GM12878 (cell line): ENCODE results near the gene TBCE. TPM values are rescaled to one million over a fixed set of nuclear protein-coding genes. Genes with fewer than 3 reads are reported as not detected.

ENCODE experiments used
- ATAC-seq: fragments of 200-7000 bp; cut with Tn5 transposase; 3 replicates; pipeline ENCODE4 v1.9.1; 2020; ENCODE audit warnings: mild to moderate bottlenecking, moderate library complexity
- BruUV-seq: library from RNA; stranded (reverse); fragments of 400-500 nt; replicated peaks from 2 replicates; lab custom pipeline; 2021; lab: Mats Ljungman, UMichigan
- CTCF ChIA-PET: fragments of 300-600 bp; sonication (Branson Sonifier 250); formaldehyde crosslinking; extraction: SDS; loops from one replicate; lab custom pipeline; 2021; ENCODE audit warnings: inconsistent platforms; lab: Yijun Ruan, JAX
- POLR2A ChIA-PET: fragments of 350-600 bp; formaldehyde crosslinking; extraction: SDS; loops from one replicate; lab custom pipeline; 2021; ENCODE audit warnings: inconsistent platforms; lab: Charles Lee
- RAD21 ChIA-PET: fragments of 300-600 bp; sonication (Branson Sonifier 250); formaldehyde crosslinking; loops from one replicate; lab custom pipeline; 2023; ENCODE audit warnings: antibody characterized with exemption; ENCODE audit not compliant: unreplicated experiment; lab: Charles Lee
- SMC1A ChIA-PET: fragments of 300-600 bp; sonication (Branson Sonifier 250); formaldehyde crosslinking; loops from one replicate; lab custom pipeline; 2023; ENCODE audit not compliant: unreplicated experiment, uncharacterized antibody; lab: Charles Lee
- DNase-seq: peaks from one replicate; pipeline ENCODE4 v3.0.0-alpha.2; 2011; ENCODE audit warnings: low read depth, low spot score
- FAIRE-seq: peaks from 3 replicates; lab custom pipeline; 2011; peaks lifted over from hg19 to GRCh38; lab: Jason Lieb, UNC
- H2AFZ ChIP-seq: 2 replicates; pipeline ENCODE4 v1.6.0; 2011; ENCODE audit warnings: low read depth, low read length, control low read depth; ENCODE audit not compliant: control insufficient read depth
- H3K27ac ChIP-seq: 2 replicates; pipeline ENCODE4 v1.5.1; 2011; ENCODE audit warnings: control low read depth; ENCODE audit not compliant: control insufficient read depth, insufficient read depth
- H3K27me3 ChIP-seq, 2 experiments: replicated peaks in 1 of 2; 2 replicates each; pipeline versions ENCODE4 v1.6.0 to v1.6.1; 2011; ENCODE audit warnings: low read length in 1 of 2; ENCODE audit not compliant: control insufficient read depth in 2 of 2, insufficient read depth in 2 of 2
- H3K36me3 ChIP-seq, 2 experiments: 2 replicates each; pipeline ENCODE4 v1.5.1; 2011; ENCODE audit warnings: low read length in 1 of 2; ENCODE audit not compliant: control insufficient read depth in 2 of 2, insufficient read depth in 2 of 2
- H3K4me1 ChIP-seq: 2 replicates; pipeline ENCODE4 v1.6.1; 2011; ENCODE audit warnings: mild to moderate bottlenecking, low read length, moderate library complexity, mixed read lengths; ENCODE audit not compliant: control insufficient read depth, insufficient read depth
- H3K4me2 ChIP-seq: 2 replicates; pipeline ENCODE4 v1.6.0; 2011; ENCODE audit warnings: control low read depth; ENCODE audit not compliant: control insufficient read depth, insufficient read depth
- H3K4me3 ChIP-seq: fragments of 200-600 bp; sonication (generic); 2 replicates; pipeline ENCODE4 v1.5.1; 2016
- H3K79me2 ChIP-seq: 2 replicates; pipeline ENCODE4 v1.6.0; 2011; ENCODE audit warnings: low read length; ENCODE audit not compliant: control insufficient read depth, insufficient read depth
- H3K9ac ChIP-seq: 2 replicates; pipeline ENCODE4 v1.8.0; 2011; ENCODE audit warnings: low read length, control low read depth, mixed read lengths; ENCODE audit not compliant: control insufficient read depth, insufficient read depth
- H3K9me3 ChIP-seq: replicated peaks from 3 replicates; pipeline ENCODE4 v1.5.1; 2011; ENCODE audit warnings: mild to moderate bottlenecking, low read length; ENCODE audit not compliant: control insufficient read depth, insufficient read depth
- H4K20me1 ChIP-seq: 2 replicates; pipeline ENCODE4 v1.6.0; 2011; ENCODE audit not compliant: control insufficient read depth, insufficient read depth
- ETV6 ChIP-seq, 2 experiments: fragments of 450-650 bp in 1 of 2; IDR thresholded peaks in 1 of 2; conservative IDR thresholded peaks in 1 of 2; 2 replicates each; pipeline ENCODE4 v1.6.1; 2014; ENCODE audit warnings: antibody characterized with exemption in 1 of 2, borderline replicate concordance in 1 of 2, low read depth in 1 of 2, mild to moderate bottlenecking in 1 of 2, moderate library complexity in 1 of 2
- EZH2 ChIP-seq: IDR thresholded peaks from 2 replicates; pipeline ENCODE4 v1.6.1; 2012; ENCODE audit warnings: low read depth, mild to moderate bottlenecking, control low read depth, inconsistent platforms, low read length, borderline replicate concordance; ENCODE audit not compliant: control insufficient read depth
- KLF5 ChIP-seq: fragments of 450-650 bp; IDR thresholded peaks from 2 replicates; pipeline ENCODE4 v1.6.1; 2014; ENCODE audit warnings: mild to moderate bottlenecking; ENCODE audit not compliant: partially characterized antibody
- MXI1 ChIP-seq: fragments of 150-350 bp; IDR thresholded peaks from 2 replicates; pipeline ENCODE4 v1.6.1; 2011; ENCODE audit warnings: low read depth, mild to moderate bottlenecking, inconsistent platforms, low read length, improper control_type of control experiment
- NFYA ChIP-seq: IDR thresholded peaks from 2 replicates; pipeline ENCODE4 v1.6.1; 2011; ENCODE audit warnings: low read depth, mild to moderate bottlenecking, low read length, improper control_type of control experiment, borderline replicate concordance
- POU2F2 ChIP-seq: IDR thresholded peaks from 3 replicates; pipeline ENCODE4 v1.6.1; 2011; ENCODE audit warnings: low read depth, mild to moderate bottlenecking, low read length, borderline replicate concordance
- RAD21 ChIP-seq: IDR thresholded peaks from 2 replicates; pipeline ENCODE4 v1.6.1; 2011; ENCODE audit warnings: mild to moderate bottlenecking, low read depth, low read length, moderate library complexity; ENCODE audit not compliant: insufficient read depth
- SIX5 ChIP-seq: IDR thresholded peaks from 2 replicates; pipeline ENCODE4 v1.6.1; 2011; ENCODE audit warnings: mild to moderate bottlenecking, low read depth, low read length, moderate library complexity; ENCODE audit not compliant: severe bottlenecking
- SREBF1 ChIP-seq: IDR thresholded peaks from 2 replicates; pipeline ENCODE4 v1.6.1; 2012; ENCODE audit warnings: mild to moderate bottlenecking, low read length
- SRF ChIP-seq, 2 experiments: IDR thresholded peaks; 2 replicates each; pipeline ENCODE4 v1.6.1; 2011; ENCODE audit warnings: low read depth in 2 of 2, low read length in 2 of 2, mild to moderate bottlenecking in 1 of 2, moderate library complexity in 1 of 2
- ZNF24 ChIP-seq: fragments of 450-650 bp; IDR thresholded peaks from 2 replicates; pipeline ENCODE4 v1.6.1; 2017; ENCODE audit warnings: antibody characterized with exemption, mild to moderate bottlenecking
- WGBS: methylation state at CpG from one replicate; pipeline ENCODE4 v1.1.6; 2016; ENCODE audit warnings: low lambda C conversion rate; ENCODE audit not compliant: insufficient replicate concordance, insufficient coverage; ENCODE audit errors: missing lambda C conversion rate; 5-methylcytosine and 5-hydroxymethylcytosine counted together
- in situ Hi-C: fragments of 300-500 bp; cut with MboI; formaldehyde crosslinking; loops from 9 replicates; pipeline ENCODE4 v1.14.3; 2018; ENCODE audit warnings: mixed read lengths
- intact Hi-C: fragments of 100-400 bp; cut with micrococcal nuclease; formaldehyde crosslinking; loops from one replicate; pipeline ENCODE4 v1.14.2; 2022; ENCODE audit not compliant: unreplicated experiment
- polyA plus RNA-seq, 11 experiments: library from polyadenylated mRNA; depleted of rRNA in 4 of 11; unstranded in 6 of 11; stranded (reverse) in 5 of 11; fragments of >200 nt; fragmentation: Nextera tagmentation in 4 of 11; fragmentation: Illumina TruSeq in 1 of 11; extraction: Ambion mirVana in 4 of 11; extraction: Trizol in 1 of 11; gene quantifications; 1 replicate in 1 of 11; 2 replicates in 10 of 11; pipeline versions ENCODE4 v1.2.1 to v1.2.3, GENCODE V29; 2011 to 2016; ENCODE audit warnings: inconsistent platforms in 2 of 11, missing spikeins in 2 of 11, low read depth in 1 of 11
- total RNA-seq, 4 experiments: library from RNA; depleted of rRNA in 3 of 4; stranded (reverse); fragments of >200 nt in 3 of 4; fragmentation: Illumina TruSeq in 1 of 4; extraction: Trizol in 1 of 4; gene quantifications; 2 replicates each; pipeline versions ENCODE4 v1.2.1 to v1.2.3, GENCODE V29; 2013 to 2021
- TF ChIP-seq, protein P1 (sequence below): IDR thresholded peaks from 2 replicates; pipeline ENCODE4 v1.6.1; 2011; ENCODE audit warnings: low read depth, low read length, improper control_type of control experiment, borderline replicate concordance
- TF ChIP-seq, protein P2 (sequence below): fragments of 450-650 bp; IDR thresholded peaks from 2 replicates; pipeline ENCODE4 v1.6.1; 2016; ENCODE audit warnings: mild to moderate bottlenecking
- TF ChIP-seq, protein P3 (sequence below): fragments of 450-650 bp; IDR thresholded peaks from 2 replicates; pipeline ENCODE4 v1.6.1; 2017; ENCODE audit warnings: mild to moderate bottlenecking, moderate library complexity

TBCE gene
- total and polyA plus RNA-seq, 10 of the 15 experiments (the other 5 are each of a cell fraction or from before 2014, with no cell fraction given): 22.7 to 48.7 (median 29.2) TPM

GRCh38 chr1:235430991-235431390 lies 63.8 kb downstream of the TBCE start:
- BruUV-seq: no TSS peak
- no peak for DNase-seq
- CTCF ChIA-PET: interaction anchor here (1.0 to 1.2 kb wide), 2 partner anchors 14 to 16 kb away, joined by 3 to 4 read pairs; no protein-coding TSS in a partner anchor
- SMC1A ChIA-PET: interaction anchor here (0.6 kb wide), 1 partner anchor 15 kb away, joined by 3 read pairs; no protein-coding TSS in a partner anchor
- Histone ChIP-seq H3K36me3 (peaks cover 0 to 5% of the 10 kb centered on the region in 2 experiments; a peak in 2 of 4 replicates), H3K27ac (no peak overlapping the region), H3K4me3 (no peak overlapping the region), H3K4me2 (no peak overlapping the region), H3K4me1 (no peaks in the 10 kb centered on the region), H3K9ac (no peak overlapping the region), H4K20me1 (no peaks in the 10 kb centered on the region), H3K79me2 (no peaks in the 10 kb centered on the region), H3K27me3 (no peaks in the 10 kb centered on the region), H3K9me3 (no peaks in the 10 kb centered on the region), H2AFZ (no peak overlapping the region)
- POLR2A ChIA-PET: no interaction called here
- no peak for ATAC-seq
- intact Hi-C loops (no loop called here), in situ Hi-C loops (no loop called here)
- TF ChIP-seq POU2F2: no peak
- no peak for TF ChIP-seq MXI1
- TF ChIP-seq, protein P1, sequence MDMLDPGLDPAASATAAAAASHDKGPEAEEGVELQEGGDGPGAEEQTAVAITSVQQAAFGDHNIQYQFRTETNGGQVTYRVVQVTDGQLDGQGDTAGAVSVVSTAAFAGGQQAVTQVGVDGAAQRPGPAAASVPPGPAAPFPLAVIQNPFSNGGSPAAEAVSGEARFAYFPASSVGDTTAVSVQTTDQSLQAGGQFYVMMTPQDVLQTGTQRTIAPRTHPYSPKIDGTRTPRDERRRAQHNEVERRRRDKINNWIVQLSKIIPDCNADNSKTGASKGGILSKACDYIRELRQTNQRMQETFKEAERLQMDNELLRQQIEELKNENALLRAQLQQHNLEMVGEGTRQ: no peak
- no peak for TF ChIP-seq SRF (IDR thresholded peaks at IDR 0.05; ENCODE audit: low read depth in 2 of 2, low read length in 2 of 2)
- no peak for TF ChIP-seq ETV6 (conservative IDR thresholded peaks at IDR 0.05 in 1 of 2, IDR thresholded peaks at IDR 0.05 in 1 of 2; ENCODE audit: borderline replicate concordance in 1 of 2, low read depth in 1 of 2)
- TF ChIP-seq, protein P2, sequence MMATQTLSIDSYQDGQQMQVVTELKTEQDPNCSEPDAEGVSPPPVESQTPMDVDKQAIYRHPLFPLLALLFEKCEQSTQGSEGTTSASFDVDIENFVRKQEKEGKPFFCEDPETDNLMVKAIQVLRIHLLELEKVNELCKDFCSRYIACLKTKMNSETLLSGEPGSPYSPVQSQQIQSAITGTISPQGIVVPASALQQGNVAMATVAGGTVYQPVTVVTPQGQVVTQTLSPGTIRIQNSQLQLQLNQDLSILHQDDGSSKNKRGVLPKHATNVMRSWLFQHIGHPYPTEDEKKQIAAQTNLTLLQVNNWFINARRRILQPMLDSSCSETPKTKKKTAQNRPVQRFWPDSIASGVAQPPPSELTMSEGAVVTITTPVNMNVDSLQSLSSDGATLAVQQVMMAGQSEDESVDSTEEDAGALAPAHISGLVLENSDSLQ: no peak
- no peak for TF ChIP-seq SIX5
- no peak for TF ChIP-seq EZH2
- TF ChIP-seq NFYA: no peak
- no peak for TF ChIP-seq ZNF24
- TF ChIP-seq, protein P3, sequence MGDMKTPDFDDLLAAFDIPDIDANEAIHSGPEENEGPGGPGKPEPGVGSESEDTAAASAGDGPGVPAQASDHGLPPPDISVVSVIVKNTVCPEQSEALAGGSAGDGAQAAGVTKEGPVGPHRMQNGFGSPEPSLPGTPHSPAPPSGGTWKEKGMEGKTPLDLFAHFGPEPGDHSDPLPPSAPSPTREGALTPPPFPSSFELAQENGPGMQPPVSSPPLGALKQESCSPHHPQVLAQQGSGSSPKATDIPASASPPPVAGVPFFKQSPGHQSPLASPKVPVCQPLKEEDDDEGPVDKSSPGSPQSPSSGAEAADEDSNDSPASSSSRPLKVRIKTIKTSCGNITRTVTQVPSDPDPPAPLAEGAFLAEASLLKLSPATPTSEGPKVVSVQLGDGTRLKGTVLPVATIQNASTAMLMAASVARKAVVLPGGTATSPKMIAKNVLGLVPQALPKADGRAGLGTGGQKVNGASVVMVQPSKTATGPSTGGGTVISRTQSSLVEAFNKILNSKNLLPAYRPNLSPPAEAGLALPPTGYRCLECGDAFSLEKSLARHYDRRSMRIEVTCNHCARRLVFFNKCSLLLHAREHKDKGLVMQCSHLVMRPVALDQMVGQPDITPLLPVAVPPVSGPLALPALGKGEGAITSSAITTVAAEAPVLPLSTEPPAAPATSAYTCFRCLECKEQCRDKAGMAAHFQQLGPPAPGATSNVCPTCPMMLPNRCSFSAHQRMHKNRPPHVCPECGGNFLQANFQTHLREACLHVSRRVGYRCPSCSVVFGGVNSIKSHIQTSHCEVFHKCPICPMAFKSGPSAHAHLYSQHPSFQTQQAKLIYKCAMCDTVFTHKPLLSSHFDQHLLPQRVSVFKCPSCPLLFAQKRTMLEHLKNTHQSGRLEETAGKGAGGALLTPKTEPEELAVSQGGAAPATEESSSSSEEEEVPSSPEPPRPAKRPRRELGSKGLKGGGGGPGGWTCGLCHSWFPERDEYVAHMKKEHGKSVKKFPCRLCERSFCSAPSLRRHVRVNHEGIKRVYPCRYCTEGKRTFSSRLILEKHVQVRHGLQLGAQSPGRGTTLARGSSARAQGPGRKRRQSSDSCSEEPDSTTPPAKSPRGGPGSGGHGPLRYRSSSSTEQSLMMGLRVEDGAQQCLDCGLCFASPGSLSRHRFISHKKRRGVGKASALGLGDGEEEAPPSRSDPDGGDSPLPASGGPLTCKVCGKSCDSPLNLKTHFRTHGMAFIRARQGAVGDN: no peak
- TF ChIP-seq SREBF1: no peak
- no peak for TF ChIP-seq KLF5
- no peak for TF ChIP-seq RAD21
- no peak for FAIRE-seq
- RAD21 ChIA-PET: no interaction called here
- WGBS: 92% methylated on average over 5 of the region's 6 CpGs
